Measurements from ENCODE around the gene PPP1R12C. TPM values are rescaled to one million over a fixed set of nuclear protein-coding genes. Genes with fewer than 3 reads are reported as not detected.

The PPP1R12C gene
- total RNA-seq, 1 donor from 2014 or later, result 219 TPM

DNA sequence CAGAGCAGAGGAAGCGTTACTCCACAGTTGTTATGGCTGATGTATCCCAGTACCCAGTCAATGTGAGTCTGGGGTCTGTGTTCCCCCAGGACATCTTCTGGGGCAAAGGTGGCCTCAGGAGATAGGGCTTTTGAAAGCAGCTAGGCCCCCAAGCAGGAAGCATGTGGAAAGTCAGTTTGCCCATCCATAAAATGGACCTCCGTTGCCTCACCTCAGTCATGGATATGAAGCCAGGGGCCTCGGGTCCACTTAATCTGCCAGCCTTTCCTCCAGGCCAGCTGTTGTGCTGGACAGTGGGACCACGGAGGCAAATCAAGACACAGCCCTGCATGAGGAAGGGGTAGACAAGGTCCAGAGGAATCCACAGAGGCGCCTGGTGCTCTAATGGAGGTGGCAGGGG is 38.4 kb downstream of the PPP1R12C start:
- no peak for TF ChIP-seq CTCF (IDR thresholded peaks at IDR 0.05)
- Histone ChIP-seq H3K36me3 (no peaks in the 10 kb centered on the region), H3K27ac (no peak overlapping the region), H3K9me3 (no peaks in the 10 kb centered on the region), H3K27me3 (peaks cover 29% of the 10 kb centered on the region), H3K4me3 (no peak overlapping the region), H3K4me1 (peaks cover 6 to 11% of the 10 kb centered on the region in 2 donors)
- no peak for DNase-seq (ENCODE audit: low spot score in 2 of 2)
- intact Hi-C loops (cut with DNase I), result no loop called here

GRCh38 chr19:55077106-55077505 is 40.3 kb downstream of the PPP1R12C start:
- DNase-seq (ENCODE audit: low spot score in 2 of 2), result no peak
- Histone ChIP-seq H3K4me3 (no peak overlapping the region), H3K27ac (no peak overlapping the region), H3K4me1 (peaks cover 6 to 8% of the 10 kb centered on the region in 2 donors), H3K9me3 (no peaks in the 10 kb centered on the region), H3K27me3 (peaks cover 13% of the 10 kb centered on the region), H3K36me3 (no peaks in the 10 kb centered on the region)
- TF ChIP-seq CTCF (IDR thresholded peaks at IDR 0.05), result no peak
- intact Hi-C loops (cut with DNase I), result no loop called here

DNA sequence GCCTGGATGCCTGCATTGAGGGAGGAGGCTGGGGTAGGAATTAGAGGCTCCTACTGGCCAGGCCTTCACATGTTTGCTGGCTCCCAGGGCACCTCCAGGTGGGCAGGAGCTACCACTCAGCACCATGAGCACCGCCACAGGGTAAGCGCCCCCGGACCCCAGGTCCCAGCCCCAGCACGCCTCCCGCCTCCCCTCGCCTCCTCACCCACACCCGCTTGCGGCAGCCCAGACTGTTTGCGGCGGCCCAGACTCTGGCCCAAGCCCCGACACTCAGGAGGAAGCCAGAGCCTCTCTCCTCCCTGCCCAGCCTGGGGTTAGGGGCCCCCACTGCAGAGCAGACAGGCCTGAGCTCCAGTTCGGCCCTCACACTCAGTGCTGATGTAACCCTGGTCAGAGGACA is 41.1 kb downstream of the PPP1R12C start:
- Histone ChIP-seq H3K4me3 (no peak overlapping the region), H3K36me3 (no peaks in the 10 kb centered on the region), H3K4me1 (peaks cover 4 to 6% of the 10 kb centered on the region in 2 donors), H3K27ac (no peak overlapping the region), H3K9me3 (no peaks in the 10 kb centered on the region), H3K27me3 (peaks cover 5% of the 10 kb centered on the region)
- no peak for TF ChIP-seq CTCF (IDR thresholded peaks at IDR 0.05)
- intact Hi-C loops (cut with DNase I), result no loop called here
- no peak for DNase-seq (ENCODE audit: low spot score in 2 of 2)

DNA sequence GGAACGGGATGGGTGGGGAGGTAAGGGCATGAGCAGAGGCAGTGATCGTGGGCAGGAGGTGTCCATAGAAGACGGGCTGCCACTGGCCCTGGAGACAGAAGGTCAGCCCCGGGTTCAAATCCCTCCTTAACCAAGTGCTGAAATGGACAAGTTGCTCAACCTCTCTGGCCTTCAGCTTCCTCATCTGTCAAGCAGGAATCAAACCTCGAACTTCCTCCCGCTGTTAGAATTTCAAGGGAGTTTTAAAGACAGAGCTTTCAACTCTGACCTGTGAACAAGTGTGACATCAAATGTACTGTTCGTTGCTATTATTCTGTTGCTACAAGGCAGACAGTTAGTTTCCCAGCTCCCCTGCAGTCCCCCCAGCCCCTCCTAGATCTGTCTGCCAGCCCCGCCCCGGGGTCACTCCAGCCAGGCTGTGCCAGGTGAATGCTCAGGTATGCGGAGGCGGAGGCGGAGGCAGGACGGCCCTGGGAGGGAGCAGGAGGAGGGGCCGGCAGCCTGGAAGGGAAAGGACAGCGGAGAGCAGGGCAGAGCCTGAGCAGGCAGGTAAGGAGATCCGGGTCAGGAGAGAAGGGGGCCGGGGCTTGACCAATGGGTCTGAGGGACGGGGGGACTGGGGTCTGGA is 42.0 kb downstream of the PPP1R12C start, which contains the start of gene EPS8L1:
EPS8L1 (plus strand) TSS at position 499 of the 628 bp plus-strand sequence. CDS start 576 bp downstream, outside the sequence.
- Histone ChIP-seq H3K4me3 (no peak within 1 kb of the TSS), H3K4me1 (no peaks in the 10 kb centered on the region), H3K9me3 (no peaks in the 10 kb centered on the region), H3K27me3 (no peaks in the 10 kb centered on the region), H3K27ac (no peak within 1 kb of the TSS), H3K36me3 (no peaks in the 10 kb centered on the region)
- intact Hi-C loops (cut with DNase I), result no loop called here
- no peak for DNase-seq (ENCODE audit: low spot score in 2 of 2)
- TF ChIP-seq CTCF (IDR thresholded peaks at IDR 0.05), result no peak

DNA sequence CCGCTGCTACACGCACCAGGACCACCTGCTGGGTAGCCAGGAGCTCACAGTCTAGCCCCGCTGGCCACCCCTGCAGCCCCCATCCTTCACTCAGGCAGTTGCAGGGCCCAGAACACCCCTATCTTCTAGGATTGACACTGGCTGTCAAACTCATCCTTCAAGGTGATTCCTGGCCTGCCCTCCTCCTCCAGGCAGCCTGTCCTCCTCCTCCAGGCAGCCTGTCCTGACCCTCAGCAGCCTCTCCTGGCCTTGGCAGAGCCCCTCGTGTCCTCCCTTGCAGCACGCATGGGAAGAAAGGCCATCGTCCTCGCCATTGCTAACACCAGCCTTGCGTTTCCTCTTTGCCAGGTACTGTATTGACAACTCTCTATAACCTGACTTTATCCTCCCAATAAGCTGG is 45.5 kb downstream of the PPP1R12C start:
- no peak for DNase-seq (ENCODE audit: low spot score in 2 of 2)
- Histone ChIP-seq H3K27ac (no peak overlapping the region), H3K27me3 (no peaks in the 10 kb centered on the region), H3K4me1 (no peaks in the 10 kb centered on the region), H3K4me3 (no peak overlapping the region), H3K36me3 (no peaks in the 10 kb centered on the region), H3K9me3 (no peaks in the 10 kb centered on the region)
- TF ChIP-seq CTCF (IDR thresholded peaks at IDR 0.05), result no peak
- intact Hi-C loops (cut with DNase I), result no loop called here

DNA sequence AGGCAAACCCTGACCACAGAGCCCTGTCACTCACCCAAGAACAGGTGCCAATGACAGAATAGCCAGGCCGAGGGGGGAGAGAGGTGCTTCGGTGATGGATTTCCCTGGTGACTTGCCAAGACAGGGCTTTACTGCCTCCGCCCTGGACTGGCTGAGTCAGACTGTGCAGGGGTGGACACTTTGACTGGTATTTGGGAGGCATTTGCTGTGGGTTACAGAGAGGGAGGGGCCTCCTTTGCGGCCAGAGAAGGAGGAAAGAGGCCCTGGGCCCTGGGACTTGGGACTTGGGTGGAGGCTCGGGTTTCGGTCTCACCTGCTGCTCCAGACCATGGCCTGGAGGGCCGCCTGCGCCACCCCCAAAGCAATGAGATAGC is 46.3 kb downstream of the PPP1R12C start:
- Histone ChIP-seq H3K9me3 (no peaks in the 10 kb centered on the region), H3K4me1 (no peaks in the 10 kb centered on the region), H3K4me3 (no peak overlapping the region), H3K36me3 (no peaks in the 10 kb centered on the region), H3K27ac (no peak overlapping the region), H3K27me3 (no peaks in the 10 kb centered on the region)
- DNase-seq (ENCODE audit: low spot score in 2 of 2), result no peak
- no peak for TF ChIP-seq CTCF (IDR thresholded peaks at IDR 0.05)
- intact Hi-C loops (cut with DNase I), result no loop called here

All from ascending aorta (tissue), 2 donors.